Gastroesophageal sphincter (tissue), 4 donors: ENCODE measurements around the gene PDZD2. TPM values are rescaled to one million over a fixed set of nuclear protein-coding genes. Genes with fewer than 3 reads are reported as not detected.

Experiments
- ATAC-seq: fragments of 150-250 bp; one replicate; pipeline ENCODE4 v1.9.1; 2016; ENCODE audit warnings: mild to moderate bottlenecking, moderate library complexity
- H3K27ac ChIP-seq, 4 donors: fragments of 200-600 bp; sonication (generic) in 3 of 4; 1 replicate in 3 of 4; 2 replicates in 1 of 4; pipeline ENCODE4 v1.5.1; 2016 to 2019
- H3K27me3 ChIP-seq: fragments of 200-600 bp; sonication (generic); one replicate; pipeline ENCODE4 v1.5.1; 2019
- H3K36me3 ChIP-seq, 2 donors: fragments of 200-600 bp; sonication (generic); one replicate each; pipeline ENCODE4 v1.5.1; 2019; ENCODE audit warnings: control low read depth in 1 of 2
- H3K4me1 ChIP-seq, 3 donors: fragments of 200-600 bp; sonication (generic); 1 replicate in 2 of 3; 2 replicates in 1 of 3; pipeline ENCODE4 v1.5.1; 2016 to 2019; ENCODE audit warnings: control low read depth in 2 of 3
- H3K4me3 ChIP-seq, 2 donors: fragments of 200-600 bp; sonication (generic); one replicate each; pipeline ENCODE4 v1.5.1; 2019; ENCODE audit warnings: mild to moderate bottlenecking in 1 of 2, moderate library complexity in 1 of 2
- H3K9me3 ChIP-seq, 3 donors: fragments of 200-600 bp; sonication (generic); one replicate each; pipeline ENCODE4 v1.5.1; 2017 to 2019; ENCODE audit warnings: control low read depth in 2 of 3
- EP300 ChIP-seq: sonication (generic); formaldehyde crosslinking; IDR thresholded peaks from one replicate; pipeline ENCODE4 v1.6.1; 2017; ENCODE audit warnings: antibody characterized with exemption, mild to moderate bottlenecking
- POLR2A ChIP-seq, 2 donors: fragments of 450-650 bp; IDR thresholded peaks; one replicate each; pipeline ENCODE4 v1.6.1; 2017; ENCODE audit warnings: antibody characterized with exemption in 2 of 2, mild to moderate bottlenecking in 2 of 2, moderate library complexity in 1 of 2
- POLR2AphosphoS5 ChIP-seq: sonication (generic); formaldehyde crosslinking; IDR thresholded peaks from one replicate; pipeline ENCODE4 v1.6.1; 2017; ENCODE audit warnings: antibody characterized with exemption
- whole genome bisulfite sequencing, 2 donors: methylation state at CpG; one replicate each; pipeline ENCODE4 v1.1.5; 2018; ENCODE audit warnings: low coverage in 1 of 2; 5-methylcytosine and 5-hydroxymethylcytosine counted together
- total RNA-seq, 4 donors: library from RNA; depleted of rRNA; stranded (reverse); fragments of >200 nt; gene quantifications; one replicate each; pipeline ENCODE4 v1.1.0, GENCODE V29; 2016
- TF ChIP-seq, protein P1 (sequence below), 4 experiments: fragments of 200-600 bp in 2 of 4; fragments of 450-650 bp in 2 of 4; sonication (generic) in 1 of 4; IDR thresholded peaks; one replicate each; pipeline ENCODE4 v1.5.1; 2017 to 2019; ENCODE audit warnings: antibody characterized with exemption in 4 of 4, mild to moderate bottlenecking in 2 of 4, moderate library complexity in 2 of 4

The PDZD2 gene
- total RNA-seq, 4 donors from 2014 or later, result 8.6 to 19.4 (median 14.0) TPM

DNA sequence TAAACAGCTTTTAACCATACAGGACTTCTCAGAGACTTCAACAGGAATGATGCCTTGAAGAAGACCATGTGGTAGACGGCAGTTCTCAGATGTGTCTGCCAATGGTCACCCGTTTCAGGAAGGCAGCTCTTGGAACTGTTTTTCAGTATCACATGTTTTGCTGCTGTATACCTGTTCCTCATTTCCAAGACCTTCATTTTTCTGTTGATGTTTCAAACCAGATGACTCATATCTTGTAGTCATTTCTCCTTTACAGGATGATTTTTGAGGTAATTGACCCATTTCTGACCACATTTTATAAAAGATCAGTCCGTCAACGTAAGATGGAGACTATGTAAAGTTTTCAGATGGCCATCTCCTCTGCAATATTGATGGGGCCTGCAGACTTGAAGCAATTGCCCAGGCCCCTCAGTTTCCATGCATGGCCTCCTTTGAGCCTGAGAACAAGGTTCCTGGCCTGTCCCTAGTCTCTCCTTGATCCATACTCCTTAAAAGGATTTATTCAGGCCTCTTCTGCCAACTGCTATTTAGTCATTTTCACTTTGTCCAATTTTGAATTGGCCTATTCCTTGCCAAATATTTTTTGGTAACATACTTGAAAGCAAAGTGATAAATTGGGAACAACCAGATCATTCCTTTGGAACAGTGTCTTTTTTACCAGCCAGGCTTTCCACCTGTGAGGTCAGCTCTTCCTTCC, 128.6 kb downstream of the PDZD2 start:
- Histone ChIP-seq H3K4me1 (no peaks in the 10 kb centered on the region), H3K36me3 (no peaks in the 10 kb centered on the region), H3K9me3 (no peaks in the 10 kb centered on the region), H3K27me3 (no peaks in the 10 kb centered on the region), H3K4me3 (no peak overlapping the region), H3K27ac (no peak overlapping the region)
- ATAC-seq, result peak; percentile 15
- TF ChIP-seq, protein P1, sequence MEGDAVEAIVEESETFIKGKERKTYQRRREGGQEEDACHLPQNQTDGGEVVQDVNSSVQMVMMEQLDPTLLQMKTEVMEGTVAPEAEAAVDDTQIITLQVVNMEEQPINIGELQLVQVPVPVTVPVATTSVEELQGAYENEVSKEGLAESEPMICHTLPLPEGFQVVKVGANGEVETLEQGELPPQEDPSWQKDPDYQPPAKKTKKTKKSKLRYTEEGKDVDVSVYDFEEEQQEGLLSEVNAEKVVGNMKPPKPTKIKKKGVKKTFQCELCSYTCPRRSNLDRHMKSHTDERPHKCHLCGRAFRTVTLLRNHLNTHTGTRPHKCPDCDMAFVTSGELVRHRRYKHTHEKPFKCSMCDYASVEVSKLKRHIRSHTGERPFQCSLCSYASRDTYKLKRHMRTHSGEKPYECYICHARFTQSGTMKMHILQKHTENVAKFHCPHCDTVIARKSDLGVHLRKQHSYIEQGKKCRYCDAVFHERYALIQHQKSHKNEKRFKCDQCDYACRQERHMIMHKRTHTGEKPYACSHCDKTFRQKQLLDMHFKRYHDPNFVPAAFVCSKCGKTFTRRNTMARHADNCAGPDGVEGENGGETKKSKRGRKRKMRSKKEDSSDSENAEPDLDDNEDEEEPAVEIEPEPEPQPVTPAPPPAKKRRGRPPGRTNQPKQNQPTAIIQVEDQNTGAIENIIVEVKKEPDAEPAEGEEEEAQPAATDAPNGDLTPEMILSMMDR (IDR thresholded peaks at IDR 0.05), result no peak
- TF ChIP-seq EP300 (no peak), POLR2AphosphoS5 (no peak), POLR2A (IDR thresholded peaks at IDR 0.05) (no peak)
- 93 to 100% methylated on average over 2 to 3 of the region's 4 CpGs for WGBS, 2 donors

DNA sequence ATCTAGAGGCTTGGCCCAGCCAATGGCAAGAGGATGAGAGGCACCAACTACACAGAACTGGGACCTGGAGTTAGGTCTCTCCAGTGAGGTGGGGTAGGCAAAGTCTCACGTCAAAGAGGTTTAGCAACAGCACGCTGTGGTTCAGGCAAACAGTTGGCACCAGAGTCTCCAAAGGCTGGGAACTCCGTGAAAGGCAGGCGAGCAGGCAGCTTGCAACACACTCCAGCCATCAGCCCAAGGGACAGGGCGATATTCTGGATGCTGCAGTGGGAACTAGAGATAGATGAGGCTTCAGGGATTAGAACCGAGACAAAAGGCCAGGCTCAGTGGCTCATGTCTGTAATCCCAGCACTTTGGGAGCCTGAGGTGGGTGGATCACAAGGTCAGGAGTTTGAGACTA, 129.1 kb downstream of the PDZD2 start:
- H3K27me3 ChIP-seq, result no peaks in the 10 kb centered on the region
- H3K4me3 ChIP-seq, result no peak overlapping the region
- 55 to 70% methylated on average over 2 of the region's 6 CpGs for WGBS, 2 donors
- H3K9me3 ChIP-seq, result no peaks in the 10 kb centered on the region
- H3K36me3 ChIP-seq, result no peaks in the 10 kb centered on the region
- TF ChIP-seq EP300 (no peak), POLR2A (IDR thresholded peaks at IDR 0.05) (no peak), POLR2AphosphoS5 (no peak)
- TF ChIP-seq, protein P1 (IDR thresholded peaks at IDR 0.05), result no peak
- no peak overlapping the region for H3K27ac ChIP-seq
- peak; percentile 54 for ATAC-seq
- H3K4me1 ChIP-seq, result no peaks in the 10 kb centered on the region

DNA sequence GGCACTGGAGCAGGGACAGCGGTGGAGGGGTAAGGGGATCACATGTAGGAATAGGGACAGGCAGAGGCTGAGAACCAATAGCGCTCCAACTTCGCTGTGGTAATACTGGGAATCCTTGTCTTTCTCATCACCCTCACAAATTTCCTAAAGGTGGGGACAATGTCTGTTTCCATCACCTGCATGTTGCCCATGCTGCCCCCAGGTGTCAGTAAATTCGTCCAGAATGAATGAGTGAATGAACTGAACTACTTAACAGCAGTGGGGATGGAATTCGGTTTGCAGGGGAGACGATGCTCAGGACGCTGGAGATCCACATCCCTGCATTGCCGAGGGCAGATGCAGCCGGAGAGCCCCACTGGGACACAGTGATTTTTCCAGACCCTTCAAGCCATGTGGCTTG, 129.9 kb downstream of the PDZD2 start:
- TF ChIP-seq EP300 (no peak), POLR2AphosphoS5 (no peak), POLR2A (IDR thresholded peaks at IDR 0.05) (no peak)
- TF ChIP-seq, protein P1 (IDR thresholded peaks at IDR 0.05), result no peak
- Histone ChIP-seq H3K9me3 (no peaks in the 10 kb centered on the region), H3K36me3 (no peaks in the 10 kb centered on the region), H3K27ac (no peak overlapping the region), H3K27me3 (no peaks in the 10 kb centered on the region), H3K4me1 (no peaks in the 10 kb centered on the region), H3K4me3 (no peak overlapping the region)
- ATAC-seq, result no peak
- 90 to 92% methylated on average over 3 to 9 of the region's 9 CpGs for WGBS, 2 donors

DNA sequence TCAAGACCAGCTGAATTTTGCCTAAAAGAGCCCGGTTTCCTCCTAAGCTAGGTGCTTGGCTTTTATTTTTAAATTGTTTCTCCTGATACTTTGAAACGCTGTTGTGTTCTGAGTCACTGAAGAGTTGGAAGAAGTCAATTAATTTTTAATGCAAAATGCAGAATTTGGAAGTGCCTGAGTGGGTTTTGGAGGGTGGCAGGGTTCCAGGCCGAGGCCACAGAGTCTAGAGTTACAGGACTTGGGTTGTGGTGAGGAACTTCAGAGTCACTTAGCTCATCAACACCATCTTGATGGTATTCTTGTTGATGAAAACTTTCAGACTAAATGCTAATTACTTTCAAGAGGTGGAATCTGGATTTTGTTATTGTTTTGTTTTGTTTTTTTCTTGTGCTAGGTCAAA, 130.6 kb downstream of the PDZD2 start:
- ATAC-seq, result no peak
- H3K9me3 ChIP-seq, result no peaks in the 10 kb centered on the region
- no peak overlapping the region for H3K4me3 ChIP-seq
- H3K27ac ChIP-seq, result no peak overlapping the region
- H3K4me1 ChIP-seq, result peaks cover 0 to 3% (median 0%) of the 10 kb centered on the region in 3 donors
- no peaks in the 10 kb centered on the region for H3K36me3 ChIP-seq
- 69 to 73% methylated on average over 3 of the region's 3 CpGs for WGBS, 2 donors
- TF ChIP-seq POLR2A (IDR thresholded peaks at IDR 0.05) (no peak), POLR2AphosphoS5 (no peak), EP300 (no peak)
- TF ChIP-seq, protein P1 (IDR thresholded peaks at IDR 0.05), result no peak
- H3K27me3 ChIP-seq, result no peaks in the 10 kb centered on the region

DNA sequence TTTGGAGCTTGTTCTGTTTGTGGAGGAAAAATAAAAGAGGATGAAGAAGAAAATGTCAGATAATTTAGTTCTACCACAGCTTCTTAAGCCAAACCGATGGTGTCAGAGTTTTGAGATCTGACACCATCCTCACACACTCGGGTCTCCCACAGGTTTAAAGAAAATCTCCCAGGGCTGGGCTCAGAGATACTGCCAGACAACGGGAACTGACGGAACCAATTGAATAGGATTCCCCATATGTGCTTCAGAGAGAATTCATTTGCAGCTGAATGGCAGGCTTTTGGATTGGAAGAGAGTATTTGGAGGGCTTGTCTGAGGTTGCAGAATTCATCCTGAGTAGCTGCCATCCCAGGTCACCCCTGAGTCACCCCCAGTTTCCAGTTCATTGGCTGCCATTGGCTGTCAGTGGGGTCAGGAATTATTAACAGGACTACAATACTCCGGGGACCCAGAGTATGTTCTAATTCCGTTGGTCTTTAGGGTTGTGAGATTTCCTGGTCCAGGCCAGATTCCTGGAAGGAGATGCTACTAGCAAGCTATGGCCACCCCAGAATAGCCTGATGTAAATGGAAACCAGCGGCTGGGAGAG, 131.3 kb downstream of the PDZD2 start:
- WGBS, 2 donors, result 32 to 37% methylated on average over 5 to 7 of the region's 7 CpGs
- no peaks in the 10 kb centered on the region for H3K9me3 ChIP-seq
- peaks cover 0 to 7% (median 0%) of the 10 kb centered on the region in 3 donors for H3K4me1 ChIP-seq
- no peak overlapping the region for H3K27ac ChIP-seq
- no peaks in the 10 kb centered on the region for H3K27me3 ChIP-seq
- TF ChIP-seq EP300 (no peak), POLR2AphosphoS5 (no peak), POLR2A (IDR thresholded peaks at IDR 0.05) (no peak)
- TF ChIP-seq, protein P1 (IDR thresholded peaks at IDR 0.05), result no peak
- H3K36me3 ChIP-seq, result no peaks in the 10 kb centered on the region
- H3K4me3 ChIP-seq, result no peak overlapping the region
- no peak for ATAC-seq
